K562 (cell line): ENCODE measurements around the gene EPHB6. TPM values are rescaled to one million over a fixed set of nuclear protein-coding genes. Genes with fewer than 3 reads are reported as not detected.

Source experiments
- ATAC-seq: fragments of 200-7000 bp; cut with Tn5 transposase; 3 replicates; pipeline ENCODE4 v1.9.1; 2020; ENCODE audit warnings: moderate library complexity
- BruUV-seq: library from RNA; stranded (reverse); fragments of 400-500 nt; replicated peaks from 2 replicates; lab custom pipeline; 2021; lab: Mats Ljungman, UMichigan
- CTCF ChIA-PET: fragments of 300-600 bp; formaldehyde crosslinking; extraction: SDS; loops from one replicate; lab custom pipeline; 2021; ENCODE audit warnings: low intra/inter-chr PET ratio; lab: Yijun Ruan, JAX
- POLR2A ChIA-PET: fragments of 300-600, 350-650 bp; sonication (Branson Sonifier 250); formaldehyde crosslinking; extraction: SDS; loops from one replicate; lab custom pipeline; 2021; ENCODE audit warnings: antibody characterized with exemption, inconsistent platforms; lab: Yijun Ruan, JAX
- DNase-seq, 4 experiments: peaks; one replicate each; pipeline versions ENCODE4 v3.0.0 to v3.0.0-alpha.2; 2011 to 2018; ENCODE audit warnings: low spot score in 3 of 4, mixed read lengths in 3 of 4; ENCODE audit errors: extremely low read depth in 1 of 4
- FAIRE-seq: peaks from 2 replicates; lab custom pipeline; 2011; peaks lifted over from hg19 to GRCh38; lab: Jason Lieb, UNC
- H2AFZ ChIP-seq: 2 replicates; pipeline ENCODE4 v1.6.0; 2011; ENCODE audit warnings: low read depth, low read length, control low read depth, inconsistent platforms
- H3K27ac ChIP-seq: fragments of 200-600 bp; 3 replicates; pipeline ENCODE4 v1.8.0; 2011; ENCODE audit warnings: low read depth, mild to moderate bottlenecking, control low read depth, inconsistent platforms, low read length, moderate library complexity, mixed read lengths; ENCODE audit errors: extremely low read depth
- H3K27me3 ChIP-seq, 2 experiments: fragments of 300-600 bp in 1 of 2; 2 replicates in 1 of 2; 3 replicates in 1 of 2; pipeline versions ENCODE4 v1.6.0 to v1.8.0; 2011; ENCODE audit warnings: inconsistent platforms in 2 of 2, low read length in 2 of 2, mild to moderate bottlenecking in 1 of 2, mixed read lengths in 1 of 2, moderate library complexity in 1 of 2; ENCODE audit not compliant: control insufficient read depth in 2 of 2, insufficient read depth in 2 of 2
- H3K36me3 ChIP-seq: fragments of 300-600 bp; 3 replicates; pipeline ENCODE4 v1.8.0; 2011; ENCODE audit warnings: mild to moderate bottlenecking, low read length, inconsistent platforms; ENCODE audit not compliant: control insufficient read depth, insufficient read depth
- H3K4me1 ChIP-seq, 2 experiments: fragments of 200-600 bp in 1 of 2; replicated peaks in 1 of 2; 2 replicates in 1 of 2; 3 replicates in 1 of 2; pipeline versions ENCODE4 v1.5.1 to v1.8.0; 2011; ENCODE audit warnings: inconsistent platforms in 2 of 2, low read length in 2 of 2, mild to moderate bottlenecking in 1 of 2, mixed read lengths in 1 of 2, moderate library complexity in 1 of 2; ENCODE audit not compliant: control insufficient read depth in 2 of 2, insufficient read depth in 2 of 2
- H3K4me2 ChIP-seq: 2 replicates; pipeline ENCODE4 v1.6.1; 2011; ENCODE audit warnings: low read length, control low read depth, inconsistent platforms, mixed read lengths; ENCODE audit not compliant: insufficient read depth
- H3K4me3 ChIP-seq: fragments of 200-600 bp; sonication (generic), shearing (Covaris generic); 2 replicates; pipeline ENCODE4 v1.5.1; 2016; ENCODE audit warnings: control low read depth, inconsistent platforms
- H3K79me2 ChIP-seq: fragments of 200-600 bp; 3 replicates; pipeline ENCODE4 v1.8.0; 2011; ENCODE audit warnings: low read length, inconsistent platforms; ENCODE audit not compliant: control insufficient read depth, insufficient read depth
- H3K9ac ChIP-seq, 2 experiments: 2 replicates each; pipeline versions ENCODE4 v1.6.0 to v1.6.1; 2011; ENCODE audit warnings: low read depth in 2 of 2, low read length in 2 of 2, control low read depth in 1 of 2, inconsistent platforms in 1 of 2, mild to moderate bottlenecking in 1 of 2, mixed read lengths in 1 of 2; ENCODE audit not compliant: insufficient read depth in 1 of 2
- H3K9me1 ChIP-seq: one replicate; pipeline ENCODE4 v1.6.0; 2011; ENCODE audit warnings: inconsistent platforms, mild to moderate bottlenecking, low read length, moderate library complexity; ENCODE audit not compliant: control insufficient read depth, insufficient read depth
- H3K9me3 ChIP-seq: replicated peaks from 2 replicates; pipeline ENCODE4 v1.5.1; 2011; ENCODE audit warnings: low read depth, low read length, inconsistent platforms; ENCODE audit not compliant: control insufficient read depth, insufficient read depth
- H4K20me1 ChIP-seq: replicated peaks from 2 replicates; pipeline ENCODE4 v1.6.1; 2011; ENCODE audit warnings: low read length, inconsistent platforms, mixed read lengths; ENCODE audit not compliant: control insufficient read depth, insufficient read depth
- GABPB1 ChIP-seq: sonication (generic); formaldehyde crosslinking; IDR thresholded peaks from 2 replicates; pipeline ENCODE4 v1.8.0; 2022; ENCODE audit warnings: mild to moderate bottlenecking, missing genetic modification reagents
- KDM1A ChIP-seq, 2 experiments: fragments of 450-650 bp; IDR thresholded peaks; 2 replicates each; pipeline ENCODE4 v1.6.1; 2016; ENCODE audit warnings: mild to moderate bottlenecking in 2 of 2
- MBD2 ChIP-seq: sonication (generic); IDR thresholded peaks from 2 replicates; pipeline ENCODE4 v1.6.1; 2016; ENCODE audit warnings: low read depth, borderline replicate concordance
- MITF ChIP-seq: IDR thresholded peaks from 2 replicates; pipeline ENCODE4 v1.6.1; 2014; ENCODE audit warnings: antibody characterized with exemption
- NFE2 ChIP-seq: IDR thresholded peaks from 2 replicates; pipeline ENCODE4 v1.6.1; 2014; ENCODE audit warnings: antibody characterized with exemption, low read depth
- REST ChIP-seq, 2 experiments: fragments of 450-650 bp; formaldehyde crosslinking in 1 of 2; IDR thresholded peaks; 2 replicates each; pipeline versions ENCODE4 v1.4.0 to v1.6.1; 2014 to 2020; ENCODE audit warnings: mild to moderate bottlenecking in 2 of 2, borderline replicate concordance in 1 of 2, low read depth in 1 of 2
- RFX1 ChIP-seq: fragments of 450-650 bp; IDR thresholded peaks from 2 replicates; pipeline ENCODE4 v1.6.1; 2016; ENCODE audit warnings: mild to moderate bottlenecking, moderate library complexity
- TAF9B ChIP-seq: fragments of 450-650 bp; IDR thresholded peaks from 2 replicates; pipeline ENCODE4 v1.6.1; 2018; ENCODE audit warnings: mild to moderate bottlenecking; ENCODE audit not compliant: partially characterized antibody
- ZBTB1 ChIP-seq: sonication (generic); formaldehyde crosslinking; IDR thresholded peaks from 2 replicates; pipeline ENCODE4 v1.8.1; 2023; ENCODE audit warnings: missing genetic modification reagents, low read depth, mild to moderate bottlenecking, borderline replicate concordance
- ZNF512 ChIP-seq: IDR thresholded peaks from 2 replicates; pipeline ENCODE4 v1.6.1; 2016; ENCODE audit warnings: missing genetic modification characterization, missing compliant biosample characterization
- WGBS: fragments of 100-300 bp; shearing (Covaris generic); methylation state at CpG from one replicate; pipeline ENCODE4 v1.1.6; 2016; ENCODE audit warnings: low coverage, mixed read lengths; ENCODE audit not compliant: insufficient coverage; ENCODE audit errors: missing lambda C conversion rate; 5-methylcytosine and 5-hydroxymethylcytosine counted together
- in situ Hi-C: fragments of 300-500 bp; cut with MboI; formaldehyde crosslinking; loops from 4 replicates; pipeline ENCODE4 v1.15.0; 2018; ENCODE audit warnings: inconsistent platforms, mixed read lengths
- intact Hi-C: fragments of 100-400 bp; cut with micrococcal nuclease; formaldehyde crosslinking; loops from 2 replicates; pipeline ENCODE4 v1.14.2; 2022
- polyA plus RNA-seq, 8 experiments: library from polyadenylated mRNA; depleted of rRNA in 4 of 8; stranded (reverse) in 5 of 8; unstranded in 3 of 8; fragments of >200 nt; fragmentation: Nextera tagmentation in 2 of 8; fragmentation: Illumina TruSeq in 1 of 8; extraction: Ambion mirVana in 2 of 8; extraction: Trizol in 1 of 8; gene quantifications; 2 replicates each; pipeline versions ENCODE4 v1.2.1 to v1.2.3, GENCODE V29; 2011 to 2014; ENCODE audit warnings: inconsistent platforms in 1 of 8, missing spikeins in 1 of 8
- total RNA-seq, 7 experiments: library from RNA; depleted of rRNA in 6 of 7; stranded (reverse); fragments of >200 nt in 6 of 7; fragmentation: Illumina TruSeq in 2 of 7; extraction: Trizol in 2 of 7; gene quantifications; 2 replicates each; pipeline versions ENCODE4 v1.2.1 to v1.2.3, GENCODE V29; 2011 to 2021; ENCODE audit warnings: low replicate concordance in 1 of 7

The EPHB6 gene
- total and polyA plus RNA-seq, 9 of the 15 experiments (the other 6 are each of a cell fraction or from before 2014, with no cell fraction given) = 1.4 to 123 (median 7.6) TPM

GRCh38 chr7:142873281-142873784 lies 18.5 kb downstream of the EPHB6 start:
- Histone ChIP-seq H3K4me3 (no peak overlapping the region), H4K20me1 (0 out of 2 replicates have a peak, but pooled peaks cover 4% of the 10 kb centered on the region), H3K4me1 (peaks cover 0 to 10% of the 10 kb centered on the region in 2 experiments; a peak in 1 of 5 replicates), H3K9me3 (no peaks in the 10 kb centered on the region), H2AFZ (no peak overlapping the region), H3K36me3 (no peaks in the 10 kb centered on the region), H3K27ac (no peak overlapping the region), H3K79me2 (no peaks in the 10 kb centered on the region), H3K4me2 (no peak overlapping the region), H3K27me3 (peaks cover 12 to 72% of the 10 kb centered on the region in 2 experiments), H3K9ac (no peak overlapping the region), H3K9me1 (no peaks in the 10 kb centered on the region)
- CTCF ChIA-PET = interaction anchor here (0.6 to 4.6 kb wide), 3 partner anchors 129 to 342 kb away, joined by 3 to 31 read pairs (median 6); no protein-coding TSS in a partner anchor
- intact Hi-C loops = loop anchor here (1.0 to 2.0 kb wide), 2 partner anchors 87 to 129 kb away; no protein-coding TSS in a partner anchor
- POLR2A ChIA-PET = interaction anchor here (0.7 to 1.0 kb wide), 5 partner anchors 10 to 501 kb away, joined by 3 to 4 read pairs (median 3); no protein-coding TSS in a partner anchor
- BruUV-seq = no TSS peak
- peak; percentile 72 to 93 (median 88) for DNase-seq
- ATAC-seq = peak; percentile 92
- in situ Hi-C loops = no loop called here
- peak; percentile 88 for FAIRE-seq
- 22% methylated on average over 11 of the region's 11 CpGs for WGBS
- peak; percentile 83 for TF ChIP-seq RFX1
- 0 out of 2 replicates have a peak, but pooled peaks have one; percentile 20 for TF ChIP-seq GABPB1
- TF ChIP-seq ZNF512 (tag) = no peak
- TF ChIP-seq ZBTB1 (CRISPR knock-in tag) = no peak
- TF ChIP-seq NFE2 = peak; percentile 23; the same call in 1 of the 2 replicates
- TF ChIP-seq TAF9B = no peak
- no peak for TF ChIP-seq MITF
- no peak for TF ChIP-seq MBD2
- TF ChIP-seq REST (IDR thresholded peaks at IDR 0.05; ENCODE audit: borderline replicate concordance) = peak; percentile 64
- TF ChIP-seq REST (CRISPR knock-in tag; IDR thresholded peaks at IDR 0.05; ENCODE audit: low read depth) = no peak
- no peak for TF ChIP-seq KDM1A (IDR thresholded peaks at IDR 0.05)
